IMR-90 (cell line): ENCODE data around the gene RPS6KA5. TPM values are rescaled to one million over a fixed set of nuclear protein-coding genes. Genes with fewer than 3 reads are reported as not detected.

ENCODE experiments used
- ATAC-seq: fragments of 200-7000 bp; cut with Tn5 transposase; 2 replicates; pipeline ENCODE4 v1.9.1; 2020; ENCODE audit warnings: low read depth, mild to moderate bottlenecking, moderate library complexity
- BruUV-seq: library from RNA; stranded (reverse); fragments of 400-500 nt; replicated peaks from 2 replicates; lab custom pipeline; 2021; lab: Mats Ljungman, UMichigan
- CTCF ChIA-PET: fragments of 300-600 bp; formaldehyde crosslinking; extraction: SDS; loops from one replicate; lab custom pipeline; 2021; ENCODE audit warnings: antibody characterized with exemption; lab: Yijun Ruan, JAX
- POLR2A ChIA-PET: fragments of 300-600 bp; sonication (Branson Sonifier 250); formaldehyde crosslinking; loops from one replicate; lab custom pipeline; 2022; ENCODE audit warnings: antibody characterized with exemption; ENCODE audit not compliant: unreplicated experiment; lab: Charles Lee
- DNase-seq: peaks from one replicate; pipeline ENCODE4 v3.0.0; 2013
- H2AFZ ChIP-seq: replicated peaks from 2 replicates; pipeline ENCODE3; 2013; ENCODE audit warnings: low read length, mild to moderate bottlenecking; ENCODE audit not compliant: poor library complexity
- H2AK5ac ChIP-seq: 2 replicates; pipeline ENCODE4 v1.6.1; 2013; ENCODE audit warnings: low read depth, low read length, inconsistent platforms
- H2AK9ac ChIP-seq: replicated peaks from 2 replicates; pipeline ENCODE3; 2013; ENCODE audit warnings: mild to moderate bottlenecking, low read depth, low read length, moderate library complexity; ENCODE audit not compliant: poor library complexity
- H2BK120ac ChIP-seq: 2 replicates; pipeline ENCODE4 v1.6.1; 2013; ENCODE audit warnings: low read depth, low read length, inconsistent platforms
- H2BK15ac ChIP-seq: 3 replicates; pipeline ENCODE4 v1.6.1; 2013; ENCODE audit warnings: low read depth, low read length, inconsistent platforms
- H2BK20ac ChIP-seq: 2 replicates; pipeline ENCODE4 v1.6.1; 2013; ENCODE audit warnings: low read depth, mild to moderate bottlenecking, inconsistent platforms, low read length, moderate library complexity
- H2BK5ac ChIP-seq: 2 replicates; pipeline ENCODE4 v1.6.1; 2013; ENCODE audit warnings: mild to moderate bottlenecking, low read depth, low read length, inconsistent platforms; ENCODE audit not compliant: poor library complexity, severe bottlenecking
- H3K14ac ChIP-seq: replicated peaks from 2 replicates; pipeline ENCODE4 v1.6.1; 2013; ENCODE audit warnings: low read depth, low read length, inconsistent platforms
- H3K18ac ChIP-seq: 2 replicates; pipeline ENCODE4 v1.6.1; 2013; ENCODE audit warnings: low read depth, low read length, control low read depth
- H3K23ac ChIP-seq: 2 replicates; pipeline ENCODE4 v1.6.1; 2013; ENCODE audit warnings: low read depth, low read length, inconsistent platforms
- H3K27ac ChIP-seq: 2 replicates; pipeline ENCODE4 v1.5.1; 2013; ENCODE audit warnings: mild to moderate bottlenecking, control low read depth, low read length; ENCODE audit not compliant: insufficient read depth
- H3K27me3 ChIP-seq: 2 replicates; pipeline ENCODE4 v1.6.1; 2013; ENCODE audit warnings: low read length; ENCODE audit not compliant: control insufficient read depth, insufficient read depth
- H3K36me3 ChIP-seq: 2 replicates; pipeline ENCODE4 v1.6.1; 2013; ENCODE audit warnings: low read length, mixed read lengths; ENCODE audit not compliant: control insufficient read depth, insufficient read depth
- H3K4ac ChIP-seq: 2 replicates; pipeline ENCODE4 v1.6.1; 2013; ENCODE audit warnings: low read depth, low read length, inconsistent platforms
- H3K4me1 ChIP-seq: 2 replicates; pipeline ENCODE4 v1.6.1; 2013; ENCODE audit warnings: low read length, mixed read lengths; ENCODE audit not compliant: control insufficient read depth, insufficient read depth
- H3K4me2 ChIP-seq: 2 replicates; pipeline ENCODE4 v1.6.1; 2013; ENCODE audit warnings: low read depth, mild to moderate bottlenecking, control low read depth, low read length, moderate library complexity
- H3K4me3 ChIP-seq: 2 replicates; pipeline ENCODE4 v1.5.1; 2013; ENCODE audit warnings: low read depth, mild to moderate bottlenecking, control low read depth, low read length, moderate library complexity; ENCODE audit not compliant: insufficient read depth
- H3K56ac ChIP-seq: 2 replicates; pipeline ENCODE4 v1.6.1; 2013; ENCODE audit warnings: low read length, inconsistent platforms; ENCODE audit not compliant: insufficient read depth; ENCODE audit errors: extremely low read depth
- H3K79me1 ChIP-seq, 2 experiments: 2 replicates each; pipeline ENCODE4 v1.6.1; 2013; ENCODE audit warnings: low read length in 2 of 2, inconsistent platforms in 1 of 2, low read depth in 1 of 2
- H3K9ac ChIP-seq: 2 replicates; pipeline ENCODE4 v1.6.1; 2013; ENCODE audit warnings: low read depth, low read length, control low read depth
- H3K9me1 ChIP-seq: 2 replicates; pipeline ENCODE4 v1.6.1; 2013; ENCODE audit warnings: low read length, inconsistent platforms; ENCODE audit not compliant: insufficient read depth
- H3K9me3 ChIP-seq: 2 replicates; pipeline ENCODE4 v1.6.1; 2013; ENCODE audit warnings: low read length; ENCODE audit not compliant: control insufficient read depth, insufficient read depth
- H4K20me1 ChIP-seq: 2 replicates; pipeline ENCODE4 v1.6.1; 2013; ENCODE audit warnings: low read length, inconsistent platforms; ENCODE audit not compliant: insufficient read depth
- H4K5ac ChIP-seq: 2 replicates; pipeline ENCODE4 v1.6.1; 2013; ENCODE audit warnings: mild to moderate bottlenecking, low read depth, low read length, control low read depth
- H4K8ac ChIP-seq, 2 experiments: 2 replicates each; pipeline ENCODE4 v1.6.1; 2013; ENCODE audit warnings: low read depth in 2 of 2, low read length in 2 of 2, control low read depth in 1 of 2, inconsistent platforms in 1 of 2
- H4K91ac ChIP-seq: 2 replicates; pipeline ENCODE4 v1.6.1; 2013; ENCODE audit warnings: low read depth, low read length, inconsistent platforms; ENCODE audit not compliant: insufficient read depth
- MAFK ChIP-seq: IDR thresholded peaks from 2 replicates; pipeline ENCODE4 v1.6.1; 2012; ENCODE audit warnings: low read depth, low read length, improper control_type of control experiment
- WGBS, 2 experiments: methylation state at CpG; one replicate each; pipeline versions ENCODE4 v1.1.5 to v1.1.7; 2013; ENCODE audit warnings: missing lambda C conversion rate in 2 of 2; ENCODE audit not compliant: insufficient read length in 1 of 2; ENCODE audit errors: extremely low coverage in 2 of 2; 5-methylcytosine and 5-hydroxymethylcytosine counted together
- dilution Hi-C: fragments of 300-500 bp; cut with HindIII; formaldehyde crosslinking; loops from one replicate; pipeline ENCODE4 v1.14.3; 2018; ENCODE audit warnings: low sequenced_read_pairs; ENCODE audit not compliant: unreplicated experiment
- in situ Hi-C: fragments of 300-500 bp; cut with MboI; formaldehyde crosslinking; loops from 3 replicates; pipeline ENCODE4 v1.14.3; 2019; ENCODE audit warnings: low sequenced_read_pairs, inconsistent platforms, mixed read lengths
- intact Hi-C: fragments of 100-400 bp; cut with micrococcal nuclease; formaldehyde crosslinking; loops from 2 replicates; pipeline ENCODE4 v1.10.0; 2022
- polyA plus RNA-seq, 3 experiments: library from polyadenylated mRNA; depleted of rRNA; stranded (reverse); fragments of >200 nt; gene quantifications; 2 replicates each; pipeline ENCODE4 v1.2.3, GENCODE V29; 2012; ENCODE audit warnings: low replicate concordance in 1 of 3
- total RNA-seq: library from RNA; depleted of rRNA; stranded (reverse); fragments of >200 nt; gene quantifications from 2 replicates; pipeline ENCODE4 v1.2.3, GENCODE V29; 2012

The RPS6KA5 gene
- total and polyA plus RNA-seq, 2 of the 4 experiments (the other 2 are of a cell fraction), result 0.36 TPM

DNA sequence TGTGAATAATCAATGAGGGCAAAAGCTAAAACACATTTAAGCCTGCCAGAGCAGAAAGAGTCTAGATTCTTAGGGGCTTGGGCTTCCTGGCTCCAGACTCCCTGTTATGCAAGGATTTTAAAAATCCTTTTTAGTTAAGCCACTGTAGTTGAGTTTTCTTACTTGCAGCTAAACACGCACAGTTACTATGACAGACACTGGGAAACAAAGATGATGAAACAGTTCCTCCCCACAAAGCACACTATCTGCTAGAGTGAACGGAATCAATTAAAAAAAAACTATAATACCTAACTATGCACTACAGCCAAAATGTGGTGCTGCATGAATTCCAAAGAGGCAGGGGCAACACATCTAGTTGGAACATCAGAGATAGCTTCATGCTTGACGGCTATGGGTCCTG, 28.2 kb downstream of the RPS6KA5 start:
- no peaks in the 10 kb centered on the region for H3K79me1 ChIP-seq
- ATAC-seq, result no peak
- H3K4me1 ChIP-seq, result no peaks in the 10 kb centered on the region
- H3K4ac ChIP-seq, result no peak overlapping the region
- no peaks in the 10 kb centered on the region for H3K9me1 ChIP-seq
- H2AFZ ChIP-seq, result no peak overlapping the region
- no peak for DNase-seq
- H3K9ac ChIP-seq, result no peak overlapping the region
- no peak overlapping the region for H2AK5ac ChIP-seq
- TF ChIP-seq MAFK, result no peak
- no peak overlapping the region for H2AK9ac ChIP-seq
- no peak overlapping the region for H3K27ac ChIP-seq
- no TSS peak for BruUV-seq
- WGBS, 2 experiments, result 60% methylated on average over 1 of the region's 3 CpGs; no CpG with 5 or more reads in 1 of the 2 experiments
- no peaks in the 10 kb centered on the region for H3K9me3 ChIP-seq
- ChIA-PET CTCF (interaction anchor here (0.7 kb wide), 1 partner anchor 138 kb away, joined by 6 read pairs; no protein-coding TSS in a partner anchor), POLR2A (no interaction called here)
- H3K56ac ChIP-seq, result no peak overlapping the region
- H3K4me2 ChIP-seq, result no peak overlapping the region
- H3K4me3 ChIP-seq, result no peak overlapping the region
- H2BK5ac ChIP-seq, result no peak overlapping the region
- no peak overlapping the region for H3K14ac ChIP-seq
- no peaks in the 10 kb centered on the region for H3K27me3 ChIP-seq
- no peaks in the 10 kb centered on the region for H4K20me1 ChIP-seq
- no peak overlapping the region for H2BK20ac ChIP-seq
- dilution Hi-C loops, result no loop called here
- no peak overlapping the region for H4K5ac ChIP-seq
- no peak overlapping the region for H2BK120ac ChIP-seq
- no peak overlapping the region for H3K18ac ChIP-seq
- H4K91ac ChIP-seq, result no peak overlapping the region
- in situ Hi-C loops, result no loop called here
- intact Hi-C loops, result no loop called here
- H3K36me3 ChIP-seq, result no peaks in the 10 kb centered on the region
- H4K8ac ChIP-seq, result no peak overlapping the region
- H3K23ac ChIP-seq, result no peak overlapping the region
- H2BK15ac ChIP-seq, result no peak overlapping the region
